Measurements from ENCODE around the gene THAP11.

The THAP11 gene

GRCh38 chr16:67841816-67842508 is at the start of gene THAP11:
Gene THAP11 (plus strand): TSS chr16:67842320. CDS start chr16:67842555, 235 bp downstream.
- DNase-seq (ENCODE audit: low spot score), result peak; percentile 93

DNA sequence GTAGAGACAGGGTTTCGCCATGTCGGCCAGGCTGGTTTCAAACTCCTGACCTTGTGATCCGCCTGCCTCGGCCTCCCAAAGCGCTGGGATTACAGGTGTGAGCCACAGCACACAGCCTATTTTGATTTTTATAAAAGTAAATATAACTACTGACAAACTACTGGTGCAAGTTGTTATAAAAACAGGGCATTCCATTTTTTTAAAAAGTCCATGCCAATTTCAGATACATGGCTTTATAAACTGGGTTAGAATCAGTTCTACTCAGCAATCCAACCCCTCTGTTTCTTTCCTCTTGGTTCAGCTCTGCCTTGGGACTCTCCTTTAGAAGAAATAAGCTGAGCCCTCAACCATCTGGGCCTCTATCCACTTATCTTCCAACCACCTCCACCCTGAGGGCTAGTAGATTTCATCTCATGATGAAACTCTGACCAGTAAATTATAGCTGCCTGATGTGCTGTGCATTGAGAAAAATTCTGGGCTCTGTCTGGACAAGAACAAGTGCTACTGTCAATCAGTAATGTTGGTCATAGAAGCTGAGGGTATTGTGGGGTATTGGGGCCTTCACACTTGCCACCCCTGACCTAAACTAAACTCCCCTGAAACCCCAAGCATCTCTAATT is 45.9 kb upstream of the THAP11 start:
- DNase-seq (ENCODE audit: low spot score), result no peak

- DNase-seq (ENCODE audit: low spot score), result no peak
Observed at GRCh38 chr16:67800338-67800926, 41.7 kb upstream of the THAP11 start.

GRCh38 chr16:67801241-67801640 is 40.9 kb upstream of the THAP11 start:
- no peak for DNase-seq (ENCODE audit: low spot score)

- DNase-seq (ENCODE audit: low spot score), result no peak
Observed at GRCh38 chr16:67801883-67802282, 40.2 kb upstream of the THAP11 start.

DNA sequence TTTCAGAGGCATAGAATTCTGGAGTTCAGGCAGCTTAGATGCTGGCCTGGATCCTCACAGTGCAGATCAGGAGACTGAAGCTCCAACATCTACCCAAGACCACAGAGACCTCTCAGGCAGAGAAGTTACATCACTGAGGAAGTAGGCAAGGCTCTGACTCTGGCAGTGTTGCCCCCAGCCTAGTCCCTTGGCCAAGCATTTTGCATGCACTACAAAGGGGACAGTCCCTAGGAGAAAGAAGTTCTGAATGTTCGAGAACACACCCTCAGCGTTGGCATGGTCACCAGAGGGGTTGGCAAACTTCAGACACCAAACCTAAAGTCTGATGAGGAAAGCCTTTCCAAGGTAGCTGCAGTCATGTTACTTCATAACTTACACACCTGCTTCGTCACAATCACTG is 38.2 kb upstream of the THAP11 start:
- no peak for DNase-seq (ENCODE audit: low spot score)

GRCh38 chr16:67804853-67805542 is 37.1 kb upstream of the THAP11 start:
- DNase-seq (ENCODE audit: low spot score), result no peak

DNA sequence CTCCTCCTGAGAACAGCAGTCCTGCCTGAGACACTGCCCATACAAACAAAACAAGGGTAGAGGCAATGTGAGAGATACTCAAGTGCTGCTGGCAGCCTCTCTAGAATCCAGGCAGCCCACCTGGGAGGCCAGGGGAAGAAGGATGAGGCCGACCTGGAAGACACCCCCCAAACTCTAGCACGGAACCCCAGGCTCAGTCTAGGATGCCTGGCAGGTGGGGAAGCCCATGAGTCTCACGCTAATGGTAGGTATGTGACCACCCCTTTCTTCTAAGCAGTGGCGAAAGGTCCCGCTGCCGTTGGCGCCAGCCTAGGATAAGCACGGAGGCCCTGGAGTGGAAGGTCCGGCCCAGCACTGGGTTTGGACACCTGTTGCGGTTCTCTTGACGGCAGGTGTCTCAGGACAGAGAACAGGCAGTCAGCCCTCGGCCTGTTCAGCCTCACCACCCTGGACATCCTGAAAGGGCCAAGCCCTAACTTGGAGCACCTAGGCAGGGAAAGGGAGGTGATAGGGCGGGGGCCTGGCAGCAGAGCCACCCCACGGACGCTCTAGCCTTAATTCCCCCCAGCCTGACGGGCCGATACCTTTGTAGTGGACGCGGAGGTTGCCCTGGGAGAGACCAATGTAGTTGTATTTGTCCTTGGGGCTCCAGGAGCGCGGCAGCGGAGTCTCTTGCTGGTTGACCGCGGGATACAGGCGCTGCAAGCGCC is 36.2 kb upstream of the THAP11 start:
- DNase-seq (ENCODE audit: low spot score), result no peak

DNA sequence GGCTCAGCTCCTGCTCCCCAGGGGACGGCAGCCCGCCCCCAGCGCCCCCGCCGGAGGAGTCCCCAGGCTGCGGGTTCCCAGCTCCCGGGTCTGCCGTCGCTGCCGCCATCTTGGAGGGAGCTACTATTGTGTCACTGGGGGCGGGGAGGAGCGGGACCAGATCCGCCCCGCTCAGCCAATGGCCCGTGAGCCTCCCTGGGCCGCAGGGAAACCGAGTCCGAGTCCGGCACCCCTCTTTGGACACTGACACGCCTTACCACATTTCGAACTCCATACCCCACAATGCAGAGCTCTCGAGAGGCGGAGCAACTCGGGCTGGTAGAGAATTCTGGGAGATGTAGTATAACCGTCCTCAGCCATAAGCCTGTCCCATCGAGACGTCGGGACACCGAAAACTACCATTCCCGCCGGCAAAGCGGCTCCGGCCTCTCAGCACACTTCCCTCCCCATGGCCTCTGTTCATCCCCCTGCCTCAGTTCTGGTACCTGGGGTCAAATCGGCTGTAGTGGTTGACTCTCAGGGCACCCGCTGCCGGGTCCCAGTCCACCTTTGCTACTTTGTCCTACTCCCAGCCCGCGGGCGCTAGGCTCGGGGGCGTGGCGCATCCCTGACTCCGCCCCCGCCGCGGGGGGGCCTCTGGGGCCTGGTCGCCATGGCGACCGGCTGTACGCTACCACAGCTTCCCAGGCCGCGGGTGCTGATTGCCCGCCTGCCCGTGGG is 35.5 kb upstream of the THAP11 start, which contains the start of the genes RANBP10 and TSNAXIP1:
Gene RANBP10, minus strand, starts transcription at position 133 of the 720 bp plus-strand sequence. Its CDS starts 24 bp downstream, at position 109.
Gene TSNAXIP1, plus strand, starts transcription at position 462 of the 720 bp plus-strand sequence. CDS start 261 bp downstream, outside the sequence.
- DNase-seq (ENCODE audit: low spot score), result peak; percentile 100

- no peak for DNase-seq (ENCODE audit: low spot score)
Observed at GRCh38 chr16:67807148-67807682, 34.9 kb upstream of the THAP11 start.

GRCh38 chr16:67811899-67812298 is 30.2 kb upstream of the THAP11 start:
- no peak for DNase-seq (ENCODE audit: low spot score)

DNA sequence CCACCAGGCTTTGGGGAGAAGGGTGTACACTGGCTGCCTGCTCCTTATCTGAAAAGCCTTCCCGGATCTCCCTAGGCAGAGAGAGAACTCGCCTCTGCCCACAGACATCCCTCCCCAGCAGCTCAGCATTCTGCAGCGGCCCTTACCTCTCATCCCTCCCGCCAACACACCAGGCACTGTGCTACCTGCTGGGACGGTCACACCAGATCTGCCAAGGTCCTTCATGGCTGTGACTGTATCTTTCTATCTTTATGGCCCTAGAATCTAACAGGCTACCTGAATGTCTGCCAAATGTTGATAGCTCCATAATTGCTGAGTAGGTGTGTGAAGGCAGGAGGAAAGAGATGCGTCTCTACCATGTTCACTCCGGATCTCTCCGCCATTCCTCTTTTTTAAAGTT is 27.6 kb upstream of the THAP11 start:
- DNase-seq (ENCODE audit: low spot score), result no peak

DNA sequence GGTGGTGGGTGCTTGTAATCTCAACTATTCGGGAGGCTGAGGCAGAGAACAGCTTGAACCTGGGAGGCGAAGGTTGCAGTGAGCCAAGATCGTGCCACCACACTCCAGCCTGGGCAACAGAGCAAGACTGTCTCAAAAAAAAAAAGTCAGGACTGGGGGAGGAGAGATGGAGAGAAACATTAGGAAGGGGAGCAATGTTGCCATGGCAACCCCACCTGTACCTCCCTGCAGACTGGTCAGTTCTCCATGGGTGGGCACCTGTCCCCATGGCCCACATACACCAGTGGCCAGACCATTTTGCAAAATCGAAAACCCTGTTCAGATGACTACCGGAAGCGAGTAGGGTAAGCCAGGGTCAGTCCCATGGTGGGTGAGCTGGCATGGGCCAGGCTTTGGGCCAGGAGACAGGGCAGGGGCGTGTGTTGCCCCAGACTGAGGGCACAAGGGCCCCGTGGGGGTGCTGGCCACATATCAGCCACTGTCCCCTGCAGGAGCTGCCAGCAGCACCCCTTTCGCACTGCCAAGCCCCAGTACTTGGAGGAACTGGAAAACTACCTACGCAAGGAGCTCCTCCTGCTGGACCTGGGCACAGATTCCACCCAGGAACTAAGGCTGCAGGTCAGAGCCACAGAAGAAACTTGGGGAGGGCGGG is 21.4 kb upstream of the THAP11 start:
- no peak for DNase-seq (ENCODE audit: low spot score)

GRCh38 chr16:67822511-67822910 is 19.6 kb upstream of the THAP11 start:
- DNase-seq (ENCODE audit: low spot score), result no peak

- no peak for DNase-seq (ENCODE audit: low spot score)
Observed at GRCh38 chr16:67825119-67825518, 17.0 kb upstream of the THAP11 start.

- no peak for DNase-seq (ENCODE audit: low spot score)
Observed at GRCh38 chr16:67825906-67826305, 16.2 kb upstream of the THAP11 start.

DNA sequence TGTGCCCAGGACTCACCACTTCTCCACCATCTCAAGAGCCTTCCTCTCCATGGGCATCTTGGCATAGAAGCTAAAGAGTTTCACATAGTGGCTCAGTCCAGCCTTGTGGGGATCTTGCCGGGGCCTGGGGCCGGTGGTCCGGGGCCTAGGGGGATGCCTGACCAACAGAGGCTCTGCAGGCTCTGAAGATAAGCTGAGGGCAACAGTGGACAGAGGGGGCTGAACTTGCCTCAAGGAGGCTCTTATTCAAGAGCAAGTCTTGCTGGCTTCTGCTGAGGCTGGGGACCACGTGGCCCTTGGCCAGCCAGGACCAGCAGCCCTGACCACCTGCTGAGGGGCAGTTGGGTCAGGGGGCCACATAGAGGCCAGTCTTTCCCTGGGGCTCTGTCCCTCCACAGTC is 13.5 kb upstream of the THAP11 start:
- DNase-seq (ENCODE audit: low spot score), result no peak

DNA sequence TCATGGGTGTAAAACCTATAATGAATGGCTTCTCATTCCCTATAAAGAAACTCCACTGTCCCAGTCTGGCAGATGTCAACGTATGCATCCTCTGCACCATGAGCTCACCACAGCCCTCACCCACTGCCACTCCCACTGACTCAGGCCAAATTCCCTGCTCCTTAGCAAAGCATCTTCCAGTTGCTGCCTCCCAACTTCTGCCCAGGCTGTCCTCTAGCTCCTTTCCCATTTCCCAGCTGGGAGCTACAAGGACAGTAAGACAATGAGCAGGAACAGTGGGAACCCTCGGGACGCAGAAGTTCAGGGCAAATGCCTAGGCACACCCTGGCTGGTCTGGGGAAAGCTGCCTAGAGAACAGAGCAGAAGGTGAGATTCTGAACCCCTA is 9.1 kb upstream of the THAP11 start:
- DNase-seq (ENCODE audit: low spot score), result no peak

- DNase-seq (ENCODE audit: low spot score), result peak; percentile 86
Observed at GRCh38 chr16:67833415-67834241, 8.5 kb upstream of the THAP11 start.

GRCh38 chr16:67834242-67834614 is 7.9 kb upstream of the THAP11 start:
- no peak for DNase-seq (ENCODE audit: low spot score)
